ENCODE measurements around the gene IFT25. TPM values are rescaled to one million over a fixed set of nuclear protein-coding genes. Genes with fewer than 3 reads are reported as not detected.
"Not testable (repeated sequence)": the region's sequence is repeated elsewhere in the genome, so short reads cannot be mapped to it uniquely, and the experiment has no call there.

IFT25 gene
- 10 to 100 TPM; 53.2 to 59.1 TPM for total RNA-seq

- H3K4me1 Mint-ChIP-seq = peaks cover 41% of the 10 kb centered on the region
- H3K27me3 Mint-ChIP-seq = no peaks in the 10 kb centered on the region
- peaks cover 20% of the 10 kb centered on the region for H3K36me3 Mint-ChIP-seq
- H3K9me3 Mint-ChIP-seq = no peaks in the 10 kb centered on the region
- peak; percentile 96 for DNase-seq
- peak within 1 kb of the TSS; percentile 91 for H3K27ac Mint-ChIP-seq
- H3K4me3 Mint-ChIP-seq = peak within 1 kb of the TSS; percentile 93
These were observed at the start of gene IFT25 for GRCh38 chr1:53945433-53946251. TSS of gene IFT25 (minus strand) at chr1:53945699. CDS start at chr1:53940082, 5,617 bp downstream.

- not testable (repeated sequence) for DNase-seq, H3K27me3 Mint-ChIP-seq, H3K9me3 Mint-ChIP-seq, H3K36me3 Mint-ChIP-seq, H3K4me3 Mint-ChIP-seq, H3K4me1 Mint-ChIP-seq, H3K27ac Mint-ChIP-seq
These were observed 49.0 kb upstream of the IFT25 start for GRCh38 chr1:53994516-53994915.

- Mint-ChIP-seq H3K36me3 (no peaks in the 10 kb centered on the region), H3K27me3 (peaks cover 3% of the 10 kb centered on the region), H3K27ac (no peak overlapping the region), H3K4me1 (peaks cover 3% of the 10 kb centered on the region), H3K9me3 (no peaks in the 10 kb centered on the region), H3K4me3 (no peak overlapping the region)
- no peak for DNase-seq
These were observed 46.8 kb upstream of the IFT25 start for GRCh38 chr1:53992085-53992874.

GRCh38 chr1:53987880-53988279 is 42.4 kb upstream of the IFT25 start:
- Mint-ChIP-seq H3K9me3 (peaks cover 1% of the 10 kb centered on the region), H3K36me3 (no peaks in the 10 kb centered on the region), H3K4me1 (peaks cover 12% of the 10 kb centered on the region), H3K4me3 (no peak overlapping the region), H3K27me3 (no peaks in the 10 kb centered on the region), H3K27ac (no peak overlapping the region)
- no peak for DNase-seq

GRCh38 chr1:53986458-53986857 is 41.0 kb upstream of the IFT25 start:
- H3K4me1 Mint-ChIP-seq = peaks cover 12% of the 10 kb centered on the region
- peaks cover 4% of the 10 kb centered on the region for H3K27me3 Mint-ChIP-seq
- no peak overlapping the region for H3K4me3 Mint-ChIP-seq
- H3K27ac Mint-ChIP-seq = no peak overlapping the region
- H3K9me3 Mint-ChIP-seq = peaks cover 1% of the 10 kb centered on the region
- H3K36me3 Mint-ChIP-seq = no peaks in the 10 kb centered on the region
- DNase-seq = no peak

- Mint-ChIP-seq H3K4me1 (peaks cover 12% of the 10 kb centered on the region), H3K9me3 (peaks cover 1% of the 10 kb centered on the region), H3K36me3 (no peaks in the 10 kb centered on the region), H3K27ac (no peak overlapping the region), H3K4me3 (no peak overlapping the region), H3K27me3 (peaks cover 5% of the 10 kb centered on the region)
- no peak for DNase-seq
These were observed 39.2 kb upstream of the IFT25 start for GRCh38 chr1:53984726-53985125.

GRCh38 chr1:53982763-53983104 is 37.2 kb upstream of the IFT25 start:
- no peak for DNase-seq
- H3K4me3 Mint-ChIP-seq = no peak overlapping the region
- H3K27ac Mint-ChIP-seq = no peak overlapping the region
- no peaks in the 10 kb centered on the region for H3K36me3 Mint-ChIP-seq
- peaks cover 9% of the 10 kb centered on the region for H3K4me1 Mint-ChIP-seq
- peaks cover 8% of the 10 kb centered on the region for H3K27me3 Mint-ChIP-seq
- peaks cover 1% of the 10 kb centered on the region for H3K9me3 Mint-ChIP-seq

- no peak for DNase-seq
- Mint-ChIP-seq H3K36me3 (no peaks in the 10 kb centered on the region), H3K4me3 (no peak overlapping the region), H3K27ac (no peak overlapping the region), H3K4me1 (peaks cover 9% of the 10 kb centered on the region), H3K9me3 (peaks cover 1% of the 10 kb centered on the region), H3K27me3 (peaks cover 8% of the 10 kb centered on the region)
These were observed 36.7 kb upstream of the IFT25 start for GRCh38 chr1:53982034-53982762.

GRCh38 chr1:53981220-53981619 is 35.7 kb upstream of the IFT25 start:
- no peak for DNase-seq
- Mint-ChIP-seq H3K9me3 (no peaks in the 10 kb centered on the region), H3K27me3 (peaks cover 8% of the 10 kb centered on the region), H3K4me3 (no peak overlapping the region), H3K36me3 (peaks cover 2% of the 10 kb centered on the region), H3K4me1 (peaks cover 4% of the 10 kb centered on the region), H3K27ac (no peak overlapping the region)

- no peak for DNase-seq
- peaks cover 2% of the 10 kb centered on the region for H3K36me3 Mint-ChIP-seq
- no peak overlapping the region for H3K27ac Mint-ChIP-seq
- no peaks in the 10 kb centered on the region for H3K4me1 Mint-ChIP-seq
- H3K27me3 Mint-ChIP-seq = peaks cover 8% of the 10 kb centered on the region
- no peak overlapping the region for H3K4me3 Mint-ChIP-seq
- H3K9me3 Mint-ChIP-seq = no peaks in the 10 kb centered on the region
These were observed 34.4 kb upstream of the IFT25 start for GRCh38 chr1:53979712-53980450.

GRCh38 chr1:53975861-53976260 is 30.4 kb upstream of the IFT25 start:
- Mint-ChIP-seq H3K4me3 (no peak overlapping the region), H3K27me3 (peaks cover 4% of the 10 kb centered on the region), H3K9me3 (no peaks in the 10 kb centered on the region), H3K27ac (no peak overlapping the region), H3K36me3 (peaks cover 11% of the 10 kb centered on the region), H3K4me1 (no peaks in the 10 kb centered on the region)
- DNase-seq = no peak

GRCh38 chr1:53971718-53972117 is 26.2 kb upstream of the IFT25 start:
- no peak overlapping the region for H3K27ac Mint-ChIP-seq
- no peaks in the 10 kb centered on the region for H3K4me1 Mint-ChIP-seq
- no peak overlapping the region for H3K4me3 Mint-ChIP-seq
- H3K27me3 Mint-ChIP-seq = no peaks in the 10 kb centered on the region
- H3K36me3 Mint-ChIP-seq = peaks cover 16% of the 10 kb centered on the region
- DNase-seq = no peak
- H3K9me3 Mint-ChIP-seq = no peaks in the 10 kb centered on the region

- not testable (repeated sequence) for DNase-seq, H3K27ac Mint-ChIP-seq, H3K4me3 Mint-ChIP-seq, H3K9me3 Mint-ChIP-seq, H3K4me1 Mint-ChIP-seq, H3K27me3 Mint-ChIP-seq
- H3K36me3 Mint-ChIP-seq = peaks cover 18% of the 10 kb centered on the region
These were observed 23.8 kb upstream of the IFT25 start for GRCh38 chr1:53969323-53969722.

- Mint-ChIP-seq H3K4me1 (no peaks in the 10 kb centered on the region), H3K27ac (no peak overlapping the region), H3K9me3 (no peaks in the 10 kb centered on the region), H3K36me3 (peaks cover 20% of the 10 kb centered on the region), H3K27me3 (no peaks in the 10 kb centered on the region), H3K4me3 (no peak overlapping the region)
- DNase-seq = no peak
These were observed 22.6 kb upstream of the IFT25 start for GRCh38 chr1:53968125-53968513.
